NCI-H2227 (cell line): Measurements from ENCODE around the gene TMEM176A.
A peak's percentile ranks its signal among the peaks of the same experiment; 100 is the strongest.

Source experiments
- DNase-seq: peaks from one replicate; lab custom pipeline; 2025; ENCODE audit not compliant: unreplicated experiment; lab: John Stamatoyannopoulos, UW

TMEM176A gene

GRCh38 chr7:150787321-150788281 is 13.0 kb upstream of the TMEM176A start:
- peak; percentile 47 for DNase-seq

GRCh38 chr7:150788474-150789269 is 11.9 kb upstream of the TMEM176A start:
- no peak for DNase-seq

GRCh38 chr7:150790416-150791075 is 10.0 kb upstream of the TMEM176A start:
- DNase-seq, result no peak

- no peak for DNase-seq
Observed at GRCh38 chr7:150791304-150791703, 9.3 kb upstream of the TMEM176A start.

- DNase-seq, result no peak
Observed at GRCh38 chr7:150791746-150792452, 8.7 kb upstream of the TMEM176A start.

- DNase-seq, result no peak
Observed at GRCh38 chr7:150793569-150794238, 6.9 kb upstream of the TMEM176A start.

- no peak for DNase-seq
Observed at GRCh38 chr7:150797661-150798060, 2.9 kb upstream of the TMEM176A start.

GRCh38 chr7:150799156-150799555 is 1.4 kb upstream of the TMEM176A start:
- DNase-seq, result no peak

GRCh38 chr7:150799741-150800580 is 608 bp upstream of the TMEM176A start, which contains the start of gene TMEM176B:
Gene TMEM176B, minus strand, starts transcription at chr7:150800364. Its CDS starts 3,795 bp downstream, at chr7:150796569.
- DNase-seq, result peak; percentile 53

GRCh38 chr7:150801242-150801945 is 825 bp downstream of the TMEM176A start:
- DNase-seq, result no peak

- no peak for DNase-seq
Observed at GRCh38 chr7:150801946-150802771, 1.6 kb downstream of the TMEM176A start.

GRCh38 chr7:150803161-150803860 is 2.7 kb downstream of the TMEM176A start:
- DNase-seq, result no peak

- no peak for DNase-seq
Observed at GRCh38 chr7:150804802-150805201, 4.2 kb downstream of the TMEM176A start.

- DNase-seq, result no peak
Observed at GRCh38 chr7:150805864-150806263, 5.3 kb downstream of the TMEM176A start.

GRCh38 chr7:150806454-150806853 is 5.9 kb downstream of the TMEM176A start:
- no peak for DNase-seq

GRCh38 chr7:150806863-150807262 is 6.3 kb downstream of the TMEM176A start:
- DNase-seq, result no peak
